Muscle of leg (tissue), 16 donors: Measurements from ENCODE around the gene CELF6. TPM values are rescaled to one million over a fixed set of nuclear protein-coding genes. Genes with fewer than 3 reads are reported as not detected.

Source experiments
- DNase-seq: peaks from one replicate; pipeline ENCODE4 v3.0.0; 2013
- H3K27ac ChIP-seq: one replicate; pipeline ENCODE4 v1.5.1; 2013; ENCODE audit warnings: mild to moderate bottlenecking, low read length, control low read depth
- H3K27me3 ChIP-seq: one replicate; pipeline ENCODE4 v1.6.1; 2013; ENCODE audit warnings: low read length; ENCODE audit not compliant: control insufficient read depth, insufficient read depth
- H3K36me3 ChIP-seq: one replicate; pipeline ENCODE4 v1.6.1; 2013; ENCODE audit warnings: low read length; ENCODE audit not compliant: control insufficient read depth, insufficient read depth
- H3K4me1 ChIP-seq: one replicate; pipeline ENCODE4 v1.6.1; 2013; ENCODE audit warnings: low read length; ENCODE audit not compliant: control insufficient read depth, insufficient read depth
- H3K4me3 ChIP-seq: one replicate; pipeline ENCODE4 v1.5.1; 2013; ENCODE audit warnings: low read length, control low read depth
- H3K9me3 ChIP-seq: replicated peaks from 2 replicates; pipeline ENCODE4 v1.6.1; 2013; ENCODE audit warnings: low read depth, low read length; ENCODE audit not compliant: control insufficient read depth
- WGBS: methylation state at CpG from one replicate; pipeline ENCODE4 v1.1.5; 2013; ENCODE audit warnings: missing lambda C conversion rate; ENCODE audit not compliant: insufficient coverage; 5-methylcytosine and 5-hydroxymethylcytosine counted together
- long read RNA-seq, 11 donors: transcript quantifications; one replicate each; lab custom pipeline, GENCODE V29; 2026
- polyA plus RNA-seq, 8 donors: library from polyadenylated mRNA; unstranded; fragments of 120-200 nt; gene quantifications; one replicate each; pipeline versions ENCODE4 v1.2.1 to v1.2.3, GENCODE V29; 2013; ENCODE audit warnings: inconsistent platforms in 1 of 8, low replicate concordance in 1 of 8; ENCODE audit not compliant: insufficient read length in 8 of 8, insufficient read depth in 1 of 8
- total RNA-seq: library from RNA; stranded (reverse); fragments of 120-200 nt; gene quantifications from one replicate; pipeline ENCODE4 v1.2.4, GENCODE V29; 2013

Gene CELF6
- total RNA-seq: 1.2 TPM
- polyA plus RNA-seq: 1 to 10 TPM in 5 of 8 donors, under 1 TPM in 3; 0.48 to 2.6 (median 1.4) TPM
- long read RNA-seq, donor 1: 0 reads
- long read RNA-seq, donor 2: 0 reads
- long read RNA-seq, donor 3: 0 reads
- long read RNA-seq, donor 4: 0 reads
- long read RNA-seq, donor 5: 0 reads
- long read RNA-seq, donor 6: 0 reads
- long read RNA-seq, donor 7: 0 reads
- long read RNA-seq, donor 8: 0 reads
- long read RNA-seq, donor 9: 0 reads
- long read RNA-seq, donor 10: 0 reads
- long read RNA-seq, donor 11: 0 reads

GRCh38 chr15:72319985-72320671 lies at the start of gene CELF6:
Gene CELF6 (minus strand): TSS chr15:72320157. CDS start chr15:72319874, 283 bp downstream.
- Histone ChIP-seq H3K27me3 (peaks cover 8% of the 10 kb centered on the region), H3K27ac (no peak within 1 kb of the TSS), H3K36me3 (no peaks in the 10 kb centered on the region), H3K9me3 (peaks cover 2% of the 10 kb centered on the region), H3K4me1 (peaks cover 11% of the 10 kb centered on the region), H3K4me3 (peak within 1 kb of the TSS; percentile 46)
- DNase-seq: peak; percentile 86
- WGBS: under 1% methylated on average over 34 of the region's 58 CpGs

- no peak overlapping the region for H3K4me3 ChIP-seq
- no CpG with 5 or more reads among the region's 2 CpGs for WGBS
- no peaks in the 10 kb centered on the region for H3K4me1 ChIP-seq
- H3K27ac ChIP-seq: no peak overlapping the region
- DNase-seq: peak; percentile 32
- no peaks in the 10 kb centered on the region for H3K27me3 ChIP-seq
- no peaks in the 10 kb centered on the region for H3K9me3 ChIP-seq
- peaks cover 15% of the 10 kb centered on the region for H3K36me3 ChIP-seq
Observed at GRCh38 chr15:72368899-72369298, 48.9 kb upstream of the CELF6 start.

GRCh38 chr15:72368325-72368724 lies 48.4 kb upstream of the CELF6 start:
- Histone ChIP-seq H3K27ac (no peak overlapping the region), H3K9me3 (no peaks in the 10 kb centered on the region), H3K4me1 (no peaks in the 10 kb centered on the region), H3K27me3 (no peaks in the 10 kb centered on the region), H3K36me3 (peaks cover 15% of the 10 kb centered on the region), H3K4me3 (no peak overlapping the region)
- DNase-seq: peak; percentile 19
- WGBS: 83% methylated on average over 1 of the region's 2 CpGs

- WGBS: no CpG with 5 or more reads among the region's 1 CpG
- H3K27ac ChIP-seq: no peak overlapping the region
Observed at GRCh38 chr15:72365844-72366243, 45.9 kb upstream of the CELF6 start.

GRCh38 chr15:72361176-72361575 lies 41.2 kb upstream of the CELF6 start:
- Histone ChIP-seq H3K4me3 (no peak overlapping the region), H3K36me3 (peaks cover 11% of the 10 kb centered on the region), H3K4me1 (no peaks in the 10 kb centered on the region), H3K27me3 (no peaks in the 10 kb centered on the region), H3K9me3 (no peaks in the 10 kb centered on the region), H3K27ac (no peak overlapping the region)
- DNase-seq: no peak
- 85% methylated on average over 1 of the region's 1 CpG for WGBS

More at GRCh38 chr15:72365844-72366243, 45.9 kb upstream of the CELF6 start:
- H3K27me3 ChIP-seq: no peaks in the 10 kb centered on the region
- peak; percentile 43 for DNase-seq
- no peaks in the 10 kb centered on the region for H3K9me3 ChIP-seq
- H3K4me3 ChIP-seq: no peak overlapping the region
- peaks cover 15% of the 10 kb centered on the region for H3K36me3 ChIP-seq
- no peaks in the 10 kb centered on the region for H3K4me1 ChIP-seq

GRCh38 chr15:72358650-72359171 lies 38.8 kb upstream of the CELF6 start:
- H3K4me1 ChIP-seq: no peaks in the 10 kb centered on the region
- WGBS: no CpG with 5 or more reads among the region's 7 CpGs
- H3K4me3 ChIP-seq: no peak overlapping the region

GRCh38 chr15:72358121-72358520 lies 38.2 kb upstream of the CELF6 start:
- Histone ChIP-seq H3K27ac (no peak overlapping the region), H3K4me3 (no peak overlapping the region), H3K36me3 (peaks cover 36% of the 10 kb centered on the region), H3K27me3 (no peaks in the 10 kb centered on the region), H3K9me3 (no peaks in the 10 kb centered on the region), H3K4me1 (no peaks in the 10 kb centered on the region)
- WGBS: 67% methylated on average over 3 of the region's 3 CpGs
- no peak for DNase-seq

More at GRCh38 chr15:72358650-72359171, 38.8 kb upstream of the CELF6 start:
- Histone ChIP-seq H3K9me3 (no peaks in the 10 kb centered on the region), H3K27ac (no peak overlapping the region), H3K36me3 (peaks cover 30% of the 10 kb centered on the region), H3K27me3 (no peaks in the 10 kb centered on the region)
- peak; percentile 66 for DNase-seq

- H3K4me1 ChIP-seq: no peaks in the 10 kb centered on the region
- H3K27ac ChIP-seq: no peak overlapping the region
- no peak overlapping the region for H3K4me3 ChIP-seq
- no peaks in the 10 kb centered on the region for H3K27me3 ChIP-seq
- H3K36me3 ChIP-seq: peaks cover 59% of the 10 kb centered on the region
- no peaks in the 10 kb centered on the region for H3K9me3 ChIP-seq
- no CpG with 5 or more reads among the region's 1 CpG for WGBS
- DNase-seq: no peak
Observed at GRCh38 chr15:72354496-72354895, 34.5 kb upstream of the CELF6 start.

- Histone ChIP-seq H3K27ac (no peak overlapping the region), H3K4me1 (no peaks in the 10 kb centered on the region), H3K36me3 (peaks cover 67% of the 10 kb centered on the region), H3K4me3 (no peak overlapping the region), H3K9me3 (no peaks in the 10 kb centered on the region), H3K27me3 (no peaks in the 10 kb centered on the region)
- WGBS: 100% methylated on average over 1 of the region's 2 CpGs
- no peak for DNase-seq
Observed at GRCh38 chr15:72353266-72353665, 33.3 kb upstream of the CELF6 start.

- Histone ChIP-seq H3K36me3 (peaks cover 71% of the 10 kb centered on the region), H3K27ac (no peak overlapping the region), H3K9me3 (no peaks in the 10 kb centered on the region), H3K4me3 (no peak overlapping the region), H3K4me1 (no peaks in the 10 kb centered on the region), H3K27me3 (no peaks in the 10 kb centered on the region)
- no peak for DNase-seq
- no CpG with 5 or more reads among the region's 3 CpGs for WGBS
Observed at GRCh38 chr15:72345806-72346205, 25.8 kb upstream of the CELF6 start.
